Spleen (tissue), 7 donors: ENCODE results near the gene FLT4.
"Not testable (repeated sequence)": the region's sequence is repeated elsewhere in the genome, so short reads cannot be mapped to it uniquely, and the experiment has no call there.

Experiments used
- POLR2A ChIP-seq, 3 donors: fragments of 450-650 bp; IDR thresholded peaks; one replicate each; pipeline ENCODE4 v1.5.1; 2017; ENCODE audit warnings: antibody characterized with exemption in 3 of 3, mild to moderate bottlenecking in 1 of 3
- POLR2AphosphoS5 ChIP-seq, 3 donors: sonication (generic); formaldehyde crosslinking; IDR thresholded peaks; one replicate each; pipeline ENCODE4 v1.5.1; 2017; ENCODE audit warnings: antibody characterized with exemption in 3 of 3
- TF ChIP-seq, protein P1 (sequence below), 11 experiments: fragments of 200-600 bp in 7 of 11; fragments of 450-650 bp in 4 of 11; sonication (generic) in 4 of 11; IDR thresholded peaks in 8 of 11; conservative IDR thresholded peaks in 3 of 11; 1 replicate in 7 of 11; 2 replicates in 4 of 11; pipeline versions ENCODE4 v1.4.0 to v1.8.0; 2016 to 2021; ENCODE audit warnings: antibody characterized with exemption in 11 of 11, inconsistent platforms in 4 of 11, mild to moderate bottlenecking in 1 of 11
- donor health status: DM: no; HTN: no; CAD: no; lungs with moderate emphysema.
- donor health status: DM: no; HTN: no; CAD: no.
- donor health status: DM: no; HTN: no; CAD: no.

DNA sequence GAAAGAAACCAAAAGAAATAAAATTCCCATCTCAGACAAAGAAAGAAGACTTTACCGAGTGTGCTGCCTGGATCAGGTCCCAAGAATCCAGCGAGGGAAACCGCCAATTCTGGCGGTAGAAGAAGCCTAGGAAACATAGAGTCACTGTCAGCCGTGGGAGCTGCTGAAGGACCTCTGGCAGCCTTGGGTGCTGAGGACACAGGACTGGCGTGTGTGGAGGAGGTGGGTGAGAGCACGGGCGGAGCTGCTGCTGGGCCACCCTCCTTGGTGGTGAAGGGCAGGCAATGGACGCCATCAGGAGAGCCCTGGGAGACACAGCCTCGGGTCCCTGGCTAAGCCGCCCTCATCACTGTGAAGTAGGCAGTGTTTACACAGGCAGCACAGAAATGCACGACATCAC, 37.4 kb upstream of the FLT4 start:
- TF ChIP-seq POLR2A, POLR2AphosphoS5 (IDR thresholded peaks at IDR 0.05): not testable (repeated sequence)
- TF ChIP-seq, protein P1, sequence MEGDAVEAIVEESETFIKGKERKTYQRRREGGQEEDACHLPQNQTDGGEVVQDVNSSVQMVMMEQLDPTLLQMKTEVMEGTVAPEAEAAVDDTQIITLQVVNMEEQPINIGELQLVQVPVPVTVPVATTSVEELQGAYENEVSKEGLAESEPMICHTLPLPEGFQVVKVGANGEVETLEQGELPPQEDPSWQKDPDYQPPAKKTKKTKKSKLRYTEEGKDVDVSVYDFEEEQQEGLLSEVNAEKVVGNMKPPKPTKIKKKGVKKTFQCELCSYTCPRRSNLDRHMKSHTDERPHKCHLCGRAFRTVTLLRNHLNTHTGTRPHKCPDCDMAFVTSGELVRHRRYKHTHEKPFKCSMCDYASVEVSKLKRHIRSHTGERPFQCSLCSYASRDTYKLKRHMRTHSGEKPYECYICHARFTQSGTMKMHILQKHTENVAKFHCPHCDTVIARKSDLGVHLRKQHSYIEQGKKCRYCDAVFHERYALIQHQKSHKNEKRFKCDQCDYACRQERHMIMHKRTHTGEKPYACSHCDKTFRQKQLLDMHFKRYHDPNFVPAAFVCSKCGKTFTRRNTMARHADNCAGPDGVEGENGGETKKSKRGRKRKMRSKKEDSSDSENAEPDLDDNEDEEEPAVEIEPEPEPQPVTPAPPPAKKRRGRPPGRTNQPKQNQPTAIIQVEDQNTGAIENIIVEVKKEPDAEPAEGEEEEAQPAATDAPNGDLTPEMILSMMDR (IDR thresholded peaks at IDR 0.05 in 8 of 11, conservative IDR thresholded peaks at IDR 0.05 in 3 of 11): not testable (repeated sequence)
